ENCODE data around the gene FARP1. TPM values are rescaled to one million over a fixed set of nuclear protein-coding genes. Genes with fewer than 3 reads are reported as not detected.

FARP1 gene
- total and polyA plus RNA-seq, 2 of the 13 experiments (the other 11 are each of a cell fraction or from before 2014, with no cell fraction given) = 70.6 to 126 TPM

GRCh38 chr13:98338310-98338709 is 195.4 kb downstream of the FARP1 start:
- in situ Hi-C loops (cut with HindIII; ENCODE audit: extremely low pct_ligation_motif_present, low pct_unique_long_range_greater_than_20kb) = no loop called here
- H3K27ac ChIP-seq (ENCODE audit: extremely low read length, insufficient read depth, low read length) = no peak overlapping the region
- no peak overlapping the region for H2AFZ ChIP-seq (ENCODE audit: low read length)
- 0 out of 2 replicates have a peak, but pooled peaks cover under 1% of the 10 kb centered on the region for H3K4me1 ChIP-seq (ENCODE audit: insufficient read depth, low read length)
- no peak overlapping the region for H3K4me3 ChIP-seq (replicated peaks in 1 of 3; ENCODE audit: insufficient read depth in 1 of 3, low read depth in 2 of 3, low read length in 3 of 3)
- no peak overlapping the region for H3K9ac ChIP-seq (ENCODE audit: insufficient read depth, low read depth, low read length)
- ChIA-PET CTCF (ENCODE audit: low intra/inter-chr PET ratio, low total read pairs) (no interaction called here), POLR2A (no interaction called here)
- H4K20me1 ChIP-seq (ENCODE audit: insufficient read depth, low read length) = peaks cover 34% of the 10 kb centered on the region
- FAIRE-seq (no peak), DNase-seq (ENCODE audit: low spot score) (no peak), ATAC-seq (no peak)
- no peak overlapping the region for H3K4me2 ChIP-seq (ENCODE audit: low read depth, low read length)
- H3K9me3 ChIP-seq (ENCODE audit: low read length) = no peaks in the 10 kb centered on the region
- TF ChIP-seq ZNF577 (CRISPR knock-in tag; IDR thresholded peaks at IDR 0.05; ENCODE audit: borderline replicate concordance, low read depth) = no peak
- peak; percentile 7; the same call in 1 of the 2 replicates for TF ChIP-seq ATF7 (IDR thresholded peaks at IDR 0.05)
- no peak for TF ChIP-seq ATF7 (CRISPR knock-in tag; IDR thresholded peaks at IDR 0.05)
- TF ChIP-seq MTA3 (CRISPR knock-in tag; IDR thresholded peaks at IDR 0.05) = no peak
- peak; percentile 33; the same call in 1 of the 2 replicates for TF ChIP-seq CEBPB (IDR thresholded peaks at IDR 0.05; ENCODE audit: borderline replicate concordance, low read depth, low read length)
- TF ChIP-seq THAP8 (CRISPR knock-in tag; IDR thresholded peaks at IDR 0.05; ENCODE audit: borderline replicate concordance) = no peak
- TF ChIP-seq FOSL1 (CRISPR knock-in tag; IDR thresholded peaks at IDR 0.05; ENCODE audit: borderline replicate concordance) = no peak
- TF ChIP-seq HDAC1 (CRISPR knock-in tag; IDR thresholded peaks at IDR 0.05) = no peak
- no peak for TF ChIP-seq MAFG (CRISPR knock-in tag; IDR thresholded peaks at IDR 0.05)
- no peak for TF ChIP-seq ZNF432 (CRISPR knock-in tag; IDR thresholded peaks at IDR 0.05; ENCODE audit: borderline replicate concordance)
- peak; percentile 16 to 46; a peak in 1 of 4 replicates for TF ChIP-seq ATF4 (CRISPR knock-in tag; IDR thresholded peaks at IDR 0.05)
- TF ChIP-seq SNRNP70 (IDR thresholded peaks at IDR 0.05; ENCODE audit: low read depth, low read length) = no peak
- TF ChIP-seq SALL2 (CRISPR knock-in tag; IDR thresholded peaks at IDR 0.05) = no peak
- TF ChIP-seq ZFP62 (CRISPR knock-in tag; IDR thresholded peaks at IDR 0.05) = no peak
- peak; percentile 58 for TF ChIP-seq CEBPG (CRISPR knock-in tag; IDR thresholded peaks at IDR 0.05)
- TF ChIP-seq ZKSCAN5 (CRISPR knock-in tag; IDR thresholded peaks at IDR 0.05) = no peak
- TF ChIP-seq SIN3B (IDR thresholded peaks at IDR 0.05; ENCODE audit: low read length) = no peak
- peaks cover 75% of the 10 kb centered on the region for H3K79me2 ChIP-seq (ENCODE audit: insufficient read depth, low read length)
- intact Hi-C loops (cut with micrococcal nuclease; ENCODE audit: unreplicated experiment) = no loop called here
- H3K36me3 ChIP-seq (replicated peaks in 1 of 2; ENCODE audit: control insufficient read depth in 1 of 2, insufficient read depth in 2 of 2, low read length in 2 of 2) = peaks cover 14 to 45% of the 10 kb centered on the region in 2 experiments
- 85% methylated on average over 5 of the region's 5 CpGs for WGBS (ENCODE audit: low lambda C conversion rate)
- H3K27me3 ChIP-seq (ENCODE audit: control insufficient read depth in 1 of 2, insufficient read depth in 2 of 2, low read length in 2 of 2) = no peaks in the 10 kb centered on the region
- no TSS peak for BruUV-seq (replicated peaks)

Measured in HepG2 (cell line).